Measurements from ENCODE around the gene TERT. TPM values are rescaled to one million over a fixed set of nuclear protein-coding genes. Genes with fewer than 3 reads are reported as not detected.
"Not testable (repeated sequence)": the region's sequence is repeated elsewhere in the genome, so short reads cannot be mapped to it uniquely, and the experiment has no call there.

The TERT gene
- total RNA-seq, 1 experiment from 2014 or later = 0.80 TPM

- CTCF ChIA-PET = no interaction called here
Observed at GRCh38 chr5:1277331-1277730, 17.5 kb downstream of the TERT start.

GRCh38 chr5:1276930-1277329 lies 17.9 kb downstream of the TERT start:
- Histone ChIP-seq H3K9me3 (ENCODE audit: low read length) (no peaks in the 10 kb centered on the region), H3K27ac (ENCODE audit: low read length) (no peak overlapping the region), H3K4me1 (ENCODE audit: insufficient read depth, low read length) (no peaks in the 10 kb centered on the region), H3K4me3 (ENCODE audit: low read length) (no peak overlapping the region), H3K9me2 (replicated peaks; ENCODE audit: low read length) (no peaks in the 10 kb centered on the region), H4K20me1 (ENCODE audit: low read length) (no peaks in the 10 kb centered on the region), H3K4me2 (ENCODE audit: low read length) (no peak overlapping the region), H3K9ac (ENCODE audit: low read length) (no peak overlapping the region), H3K36me3 (ENCODE audit: low read depth, low read length) (no peaks in the 10 kb centered on the region), H2AFZ (ENCODE audit: low read length) (no peak overlapping the region), H3K27me3 (ENCODE audit: low read length) (no peaks in the 10 kb centered on the region), H3K79me2 (ENCODE audit: low read length) (no peaks in the 10 kb centered on the region), H3F3A (ENCODE audit: low read length, unreplicated experiment) (no peaks in the 10 kb centered on the region)
- intact Hi-C loops (cut with micrococcal nuclease) = no loop called here
- BruUV-seq (replicated peaks) = no TSS peak
- POLR2A ChIA-PET (ENCODE audit: unreplicated experiment) = no interaction called here
- no peak for DNase-seq
- no peak for ATAC-seq
- TF ChIP-seq EZH2 (IDR thresholded peaks at IDR 0.05; ENCODE audit: low read length, unreplicated experiment) (no peak), CTCF (conservative IDR thresholded peaks at IDR 0.05; ENCODE audit: low read depth, low read length) (no peak), EZH2phosphoT487 (IDR thresholded peaks at IDR 0.05; ENCODE audit: borderline replicate concordance, low read length) (no peak)
- CTCF ChIA-PET = no interaction called here

More at GRCh38 chr5:1277331-1277730, 17.5 kb downstream of the TERT start:
- Histone ChIP-seq H4K20me1 (ENCODE audit: low read length) (no peaks in the 10 kb centered on the region), H3K9me2 (replicated peaks; ENCODE audit: low read length) (no peaks in the 10 kb centered on the region), H3K27me3 (ENCODE audit: low read length) (no peaks in the 10 kb centered on the region), H3K9ac (ENCODE audit: low read length) (no peak overlapping the region), H3K9me3 (ENCODE audit: low read length) (no peaks in the 10 kb centered on the region), H3K4me1 (ENCODE audit: insufficient read depth, low read length) (no peaks in the 10 kb centered on the region), H3K4me2 (ENCODE audit: low read length) (no peak overlapping the region), H3K36me3 (ENCODE audit: low read depth, low read length) (no peaks in the 10 kb centered on the region), H3K79me2 (ENCODE audit: low read length) (no peaks in the 10 kb centered on the region), H3K4me3 (ENCODE audit: low read length) (no peak overlapping the region), H2AFZ (ENCODE audit: low read length) (no peak overlapping the region), H3K27ac (ENCODE audit: low read length) (no peak overlapping the region), H3F3A (ENCODE audit: low read length, unreplicated experiment) (no peaks in the 10 kb centered on the region)
- no peak for TF ChIP-seq CTCF (conservative IDR thresholded peaks at IDR 0.05; ENCODE audit: low read depth, low read length)
- TF ChIP-seq EZH2 (IDR thresholded peaks at IDR 0.05; ENCODE audit: low read length, unreplicated experiment) = no peak
- no peak for TF ChIP-seq EZH2phosphoT487 (IDR thresholded peaks at IDR 0.05; ENCODE audit: borderline replicate concordance, low read length)
- intact Hi-C loops (cut with micrococcal nuclease) = no loop called here
- POLR2A ChIA-PET (ENCODE audit: unreplicated experiment) = no interaction called here
- no TSS peak for BruUV-seq (replicated peaks)
- no peak for DNase-seq
- ATAC-seq = no peak

GRCh38 chr5:1275397-1276391 lies 19.2 kb downstream of the TERT start:
- H3K4me1 ChIP-seq (ENCODE audit: insufficient read depth, low read length); H3K4me2 ChIP-seq (ENCODE audit: low read length); H3K9me3 ChIP-seq (ENCODE audit: low read length); intact Hi-C loops (cut with micrococcal nuclease); CTCF ChIA-PET; H3K79me2 ChIP-seq (ENCODE audit: low read length); H3F3A ChIP-seq (ENCODE audit: low read length, unreplicated experiment); H3K9me2 ChIP-seq (replicated peaks; ENCODE audit: low read length); H4K20me1 ChIP-seq (ENCODE audit: low read length); POLR2A ChIA-PET (ENCODE audit: unreplicated experiment); H3K36me3 ChIP-seq (ENCODE audit: low read depth, low read length); H3K4me3 ChIP-seq (ENCODE audit: low read length); DNase-seq; H3K9ac ChIP-seq (ENCODE audit: low read length); H3K27ac ChIP-seq (ENCODE audit: low read length); H2AFZ ChIP-seq (ENCODE audit: low read length); ATAC-seq; H3K27me3 ChIP-seq (ENCODE audit: low read length); BruUV-seq (replicated peaks): not testable (repeated sequence)

Data from PC-3 (cell line).